GM23248 (cell line): ENCODE results near the gene HSPB7. TPM values are rescaled to one million over a fixed set of nuclear protein-coding genes. Genes with fewer than 3 reads are reported as not detected.

ENCODE experiments used
- DNase-seq: peaks from one replicate; pipeline ENCODE4 v3.0.0-alpha.2; 2015
- H2AFZ ChIP-seq: fragments of 200-600 bp; sonication (generic); 2 replicates; pipeline ENCODE4 v1.6.1; 2016; ENCODE audit warnings: antibody characterized with exemption
- H3F3A ChIP-seq: fragments of 200-600 bp; sonication (generic); 2 replicates; pipeline ENCODE4 v1.6.1; 2016; ENCODE audit warnings: mild to moderate bottlenecking, antibody characterized with exemption, mixed run types; ENCODE audit not compliant: insufficient read depth
- H3K27ac ChIP-seq: fragments of 200-600 bp; sonication (generic); 2 replicates; pipeline ENCODE4 v1.5.1; 2016; ENCODE audit warnings: mild to moderate bottlenecking
- H3K27me3 ChIP-seq: fragments of 200-600 bp; sonication (generic); replicated peaks from 2 replicates; pipeline ENCODE4 v1.6.1; 2016; ENCODE audit warnings: mild to moderate bottlenecking; ENCODE audit not compliant: insufficient read depth
- H3K36me3 ChIP-seq: fragments of 200-600 bp; sonication (generic); 2 replicates; pipeline ENCODE4 v1.6.1; 2016; ENCODE audit warnings: low read depth, mild to moderate bottlenecking
- H3K4me1 ChIP-seq: fragments of 200-600 bp; sonication (generic); 2 replicates; pipeline ENCODE4 v1.6.1; 2016; ENCODE audit warnings: mild to moderate bottlenecking; ENCODE audit not compliant: insufficient read depth
- H3K4me2 ChIP-seq: fragments of 200-600 bp; sonication (generic); one replicate; pipeline ENCODE4 v1.6.1; 2016; ENCODE audit warnings: mild to moderate bottlenecking; ENCODE audit not compliant: unreplicated experiment
- H3K4me3 ChIP-seq: fragments of 200-600 bp; sonication (generic); 2 replicates; pipeline ENCODE4 v1.5.1; 2016; ENCODE audit warnings: mild to moderate bottlenecking
- H3K79me2 ChIP-seq: fragments of 200-600 bp; sonication (generic); 2 replicates; pipeline ENCODE4 v1.6.1; 2016; ENCODE audit warnings: mild to moderate bottlenecking; ENCODE audit not compliant: insufficient read depth
- H3K9ac ChIP-seq: fragments of 200-600 bp; sonication (generic); 2 replicates; pipeline ENCODE4 v1.6.1; 2016; ENCODE audit warnings: mild to moderate bottlenecking
- H3K9me2 ChIP-seq: fragments of 200-600 bp; sonication (generic); 2 replicates; pipeline ENCODE4 v1.6.1; 2016; ENCODE audit warnings: mixed run types, mild to moderate bottlenecking, moderate library complexity; ENCODE audit not compliant: insufficient read depth
- H3K9me3 ChIP-seq: fragments of 200-600 bp; sonication (generic); one replicate; pipeline ENCODE4 v1.6.1; 2017; ENCODE audit warnings: low read depth
- H4K20me1 ChIP-seq: fragments of 200-600 bp; sonication (generic); 2 replicates; pipeline ENCODE4 v1.6.0; 2016; ENCODE audit not compliant: insufficient read depth
- EZH2 ChIP-seq: fragments of 200-600 bp; sonication (generic); IDR thresholded peaks from 2 replicates; pipeline ENCODE4 v1.6.1; 2018; ENCODE audit warnings: antibody characterized with exemption, mild to moderate bottlenecking; ENCODE audit not compliant: insufficient read depth, poor library complexity, severe bottlenecking
- EZH2phosphoT487 ChIP-seq: fragments of 200-600 bp; sonication (generic); IDR thresholded peaks from 2 replicates; pipeline ENCODE4 v1.6.1; 2018; ENCODE audit warnings: antibody characterized with exemption, moderate library complexity, mild to moderate bottlenecking, low read depth; ENCODE audit not compliant: insufficient read depth
- WGBS, 2 experiments: methylation state at CpG; one replicate each; pipeline ENCODE4 v1.1.6; 2015 to 2017; ENCODE audit warnings: low lambda C conversion rate in 2 of 2, low coverage in 1 of 2; ENCODE audit errors: missing lambda C conversion rate in 2 of 2; 5-methylcytosine and 5-hydroxymethylcytosine counted together
- in situ Hi-C: fragments of 300-500 bp; cut with MboI; formaldehyde crosslinking; loops from 2 replicates; pipeline ENCODE4 v1.15.0; 2020
- polyA plus RNA-seq: library from polyadenylated mRNA; unstranded; fragments of >200 nt; fragmentation: Nextera tagmentation; extraction: Ambion mirVana; gene quantifications from 2 replicates; pipeline ENCODE4 v1.2.1, GENCODE V29; 2016
- total RNA-seq: library from RNA; depleted of rRNA; stranded (reverse); fragments of >200 nt; shearing (Covaris generic); gene quantifications from 2 replicates; pipeline ENCODE4 v1.2.3, GENCODE V29; 2014

HSPB7 gene
- total and polyA plus RNA-seq, 2 experiments from 2014 or later, result 22.9 to 111 TPM

DNA sequence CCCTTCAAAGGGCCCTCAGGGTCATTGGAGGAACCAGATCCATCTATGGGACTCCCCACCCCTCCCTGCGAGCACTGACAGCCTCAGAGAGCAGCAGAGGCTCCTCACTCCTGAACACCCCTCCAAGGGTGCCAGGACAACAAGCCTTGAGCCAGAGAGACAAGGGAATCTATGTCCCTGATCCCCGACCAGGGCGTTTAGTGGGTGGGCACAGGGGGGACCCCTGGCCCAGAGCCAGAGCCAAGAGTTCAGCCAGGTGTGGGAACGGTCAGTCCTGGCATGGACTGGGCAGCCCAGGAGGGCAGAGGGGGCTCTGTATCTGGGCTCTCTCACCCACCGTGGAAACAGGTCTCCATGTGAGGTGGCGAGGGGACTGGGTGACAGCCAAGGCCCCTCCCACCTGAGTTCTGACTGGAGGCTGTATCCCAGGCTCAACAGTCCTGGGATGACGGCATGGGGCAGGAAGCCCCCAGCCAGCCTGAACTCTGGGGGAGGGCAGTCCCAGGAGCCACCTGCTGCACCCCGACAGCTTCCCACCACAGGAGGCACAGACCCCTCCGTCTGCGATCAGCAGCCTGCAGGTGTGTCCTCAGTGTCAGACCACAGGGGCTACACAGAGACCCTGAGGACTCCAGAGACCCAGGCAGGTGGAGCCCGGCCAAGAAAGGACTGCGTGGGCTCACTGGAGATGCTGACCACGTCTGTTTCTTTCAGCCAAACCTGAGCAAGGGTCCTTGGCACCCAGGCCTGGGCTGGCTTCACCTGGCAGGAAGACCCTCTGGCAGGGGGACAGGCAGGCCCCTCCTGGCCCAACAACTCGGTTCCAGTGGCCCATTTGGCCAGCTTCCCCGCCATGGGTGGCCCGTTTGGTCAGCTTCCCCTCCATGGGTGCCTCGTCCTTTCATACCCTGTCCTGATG is 25.0 kb downstream of the HSPB7 start:
- in situ Hi-C loops, result no loop called here
- H3K4me3 ChIP-seq, result no peak overlapping the region
- H3K9me3 ChIP-seq, result no peaks in the 10 kb centered on the region
- no peak overlapping the region for H3K4me2 ChIP-seq
- WGBS, 2 experiments, result 82 to 85% methylated on average over 17 of the region's 17 CpGs
- no peaks in the 10 kb centered on the region for H4K20me1 ChIP-seq
- H3K27me3 ChIP-seq, result no peaks in the 10 kb centered on the region
- no peak overlapping the region for H3K9ac ChIP-seq
- H2AFZ ChIP-seq, result no peak overlapping the region
- no peaks in the 10 kb centered on the region for H3K9me2 ChIP-seq
- no peak for DNase-seq
- no peak overlapping the region for H3K27ac ChIP-seq
- no peaks in the 10 kb centered on the region for H3F3A ChIP-seq
- H3K36me3 ChIP-seq, result no peaks in the 10 kb centered on the region
- no peaks in the 10 kb centered on the region for H3K79me2 ChIP-seq
- H3K4me1 ChIP-seq, result no peaks in the 10 kb centered on the region
- no peak for TF ChIP-seq EZH2phosphoT487
- no peak for TF ChIP-seq EZH2

DNA sequence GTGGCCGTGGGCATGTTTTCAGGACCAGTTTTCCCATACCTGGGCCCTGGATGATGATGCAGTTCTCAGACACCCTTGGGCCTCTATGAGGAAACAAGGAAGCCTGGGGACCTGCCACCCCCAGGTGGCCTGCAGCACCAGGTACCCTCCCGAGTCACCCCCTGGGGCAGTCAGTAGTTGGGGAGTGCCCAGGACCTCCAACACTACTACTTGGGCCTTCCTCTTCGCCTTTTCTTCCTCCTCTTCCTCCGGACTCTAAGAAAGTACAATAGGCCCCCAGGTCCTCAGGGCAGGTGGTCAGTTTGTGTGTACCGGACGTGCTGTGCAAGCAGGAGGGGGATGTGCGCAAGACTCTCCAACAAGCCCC is 25.7 kb downstream of the HSPB7 start:
- H3K27ac ChIP-seq, result no peak overlapping the region
- whole genome bisulfite sequencing, 2 experiments, result 90 to 91% methylated on average over 7 of the region's 7 CpGs
- no peaks in the 10 kb centered on the region for H3K9me3 ChIP-seq
- H3K36me3 ChIP-seq, result no peaks in the 10 kb centered on the region
- H3F3A ChIP-seq, result no peaks in the 10 kb centered on the region
- no peaks in the 10 kb centered on the region for H3K79me2 ChIP-seq
- no peak overlapping the region for H3K4me3 ChIP-seq
- H3K4me2 ChIP-seq, result no peak overlapping the region
- no peaks in the 10 kb centered on the region for H4K20me1 ChIP-seq
- no peaks in the 10 kb centered on the region for H3K9me2 ChIP-seq
- H3K4me1 ChIP-seq, result no peaks in the 10 kb centered on the region
- TF ChIP-seq EZH2 (no peak), EZH2phosphoT487 (no peak)
- no peaks in the 10 kb centered on the region for H3K27me3 ChIP-seq
- DNase-seq, result no peak
- H3K9ac ChIP-seq, result no peak overlapping the region
- no peak overlapping the region for H2AFZ ChIP-seq
- in situ Hi-C loops, result no loop called here

DNA sequence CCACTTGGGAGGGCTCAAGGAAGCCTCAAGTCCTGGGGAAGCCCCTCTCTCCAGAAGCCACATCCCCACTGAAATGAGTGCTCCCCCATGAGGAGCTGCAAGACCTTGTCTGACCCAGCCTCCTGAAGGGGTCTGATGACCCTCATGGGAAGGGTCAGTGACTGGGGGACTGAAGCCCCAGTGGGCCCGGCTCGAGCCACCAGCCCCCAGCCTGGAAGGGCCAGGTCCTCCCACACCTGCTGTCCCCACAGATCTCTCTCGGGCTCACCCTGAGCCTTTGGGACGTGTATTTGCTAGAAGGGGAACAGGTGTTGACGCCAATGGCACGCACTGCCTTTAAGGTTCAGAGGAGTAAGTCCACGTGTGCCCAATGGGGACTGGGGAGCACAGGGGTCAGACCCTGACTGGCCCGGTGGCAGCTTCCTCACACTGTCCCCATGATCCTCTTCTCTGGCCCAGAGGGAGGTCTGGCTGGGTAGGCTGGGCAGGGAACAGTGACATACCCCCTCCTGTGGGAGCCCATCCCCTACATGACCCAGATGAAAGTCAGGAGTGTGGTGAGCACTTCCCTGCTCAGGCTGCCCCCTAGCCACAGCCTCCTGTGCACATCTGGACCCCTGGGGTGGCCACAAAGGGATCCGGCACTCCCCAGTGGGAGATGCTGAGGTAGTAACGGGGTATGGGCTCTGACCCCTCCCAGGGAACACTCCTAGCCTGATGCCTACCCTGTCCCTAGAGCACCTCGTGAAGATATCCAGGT is 26.2 kb downstream of the HSPB7 start:
- Histone ChIP-seq H3K9ac (no peak overlapping the region), H3K79me2 (no peaks in the 10 kb centered on the region), H3K36me3 (no peaks in the 10 kb centered on the region), H3K9me2 (no peaks in the 10 kb centered on the region), H3K9me3 (no peaks in the 10 kb centered on the region), H3F3A (no peaks in the 10 kb centered on the region), H3K27ac (no peak overlapping the region), H3K27me3 (no peaks in the 10 kb centered on the region), H3K4me2 (no peak overlapping the region), H2AFZ (no peak overlapping the region), H4K20me1 (no peaks in the 10 kb centered on the region), H3K4me3 (no peak overlapping the region), H3K4me1 (no peaks in the 10 kb centered on the region)
- no peak for DNase-seq
- no peak for TF ChIP-seq EZH2
- no peak for TF ChIP-seq EZH2phosphoT487
- WGBS, 2 experiments, result 95 to 96% methylated on average over 11 of the region's 11 CpGs
- in situ Hi-C loops, result no loop called here

DNA sequence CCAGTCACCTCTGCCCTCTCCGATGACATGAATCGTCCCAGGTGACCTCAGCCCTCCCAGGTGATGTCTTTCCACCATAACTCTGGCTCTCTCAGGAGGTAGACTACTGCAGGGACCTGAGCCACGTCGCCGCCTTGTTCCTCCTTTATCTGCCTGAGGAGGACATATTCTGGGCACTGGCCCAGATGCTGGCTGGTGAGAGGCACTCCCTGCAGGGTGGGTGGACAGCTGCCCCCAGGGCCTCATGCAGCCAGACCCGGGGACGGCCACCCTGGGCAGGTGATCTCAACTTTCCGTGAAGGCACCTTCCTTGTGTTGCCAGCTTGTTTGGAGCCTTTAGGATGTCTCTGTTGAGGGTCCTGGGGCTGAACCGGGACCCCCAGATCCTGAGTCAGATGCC is 28.1 kb downstream of the HSPB7 start:
- in situ Hi-C loops, result no loop called here
- Histone ChIP-seq H3K27ac (no peak overlapping the region), H3K36me3 (no peaks in the 10 kb centered on the region), H3K4me2 (no peak overlapping the region), H3F3A (no peaks in the 10 kb centered on the region), H3K4me3 (no peak overlapping the region), H2AFZ (no peak overlapping the region), H3K9me2 (no peaks in the 10 kb centered on the region), H3K9ac (no peak overlapping the region), H4K20me1 (no peaks in the 10 kb centered on the region), H3K27me3 (no peaks in the 10 kb centered on the region), H3K9me3 (no peaks in the 10 kb centered on the region), H3K4me1 (no peaks in the 10 kb centered on the region), H3K79me2 (no peaks in the 10 kb centered on the region)
- TF ChIP-seq EZH2 (no peak), EZH2phosphoT487 (no peak)
- WGBS, 2 experiments, result 75 to 82% methylated on average over 9 of the region's 9 CpGs
- DNase-seq, result no peak
